Neural cell (in vitro differentiated cells): Measurements from ENCODE around the gene NMNAT3.

Source experiments
- EP300 ChIP-seq: fragments of 450-650 bp; conservative IDR thresholded peaks from 2 replicates; pipeline ENCODE4 v1.6.1; 2014; ENCODE audit warnings: antibody characterized with exemption, mild to moderate bottlenecking, moderate library complexity; ENCODE audit not compliant: poor library complexity, severe bottlenecking
- EZH2 ChIP-seq: fragments of 200-600, 300-800 bp; shearing (Covaris generic), sonication (generic); IDR thresholded peaks from 2 replicates; pipeline ENCODE4 v1.6.1; 2014; ENCODE audit warnings: antibody characterized with exemption, low read length, borderline replicate concordance, mild to moderate bottlenecking; ENCODE audit not compliant: insufficient read depth, poor library complexity, severe bottlenecking
- MXI1 ChIP-seq: fragments of 450-650 bp; conservative IDR thresholded peaks from 2 replicates; pipeline ENCODE4 v1.6.1; 2014; ENCODE audit warnings: antibody characterized with exemption, mild to moderate bottlenecking; ENCODE audit not compliant: poor library complexity, severe bottlenecking
- POLR2AphosphoS5 ChIP-seq: IDR thresholded peaks from 2 replicates; pipeline ENCODE4 v1.6.1; 2012
- RAD21 ChIP-seq: fragments of 450-650 bp; conservative IDR thresholded peaks from 2 replicates; pipeline ENCODE4 v1.6.1; 2014; ENCODE audit warnings: antibody characterized with exemption, mild to moderate bottlenecking, moderate library complexity
- SMC3 ChIP-seq: fragments of 450-650 bp; conservative IDR thresholded peaks from 2 replicates; pipeline ENCODE4 v1.6.1; 2014; ENCODE audit warnings: antibody characterized with exemption, mild to moderate bottlenecking, moderate library complexity; ENCODE audit not compliant: poor library complexity
- TF ChIP-seq, protein P1 (sequence below): fragments of 450-650 bp; IDR thresholded peaks from 2 replicates; pipeline ENCODE4 v1.5.1; 2014; ENCODE audit warnings: antibody characterized with exemption, mild to moderate bottlenecking, moderate library complexity; ENCODE audit not compliant: poor library complexity, severe bottlenecking
- TF ChIP-seq, protein P2 (sequence below): IDR thresholded peaks from 2 replicates; pipeline ENCODE4 v1.6.1; 2012; ENCODE audit warnings: borderline replicate concordance

DNA sequence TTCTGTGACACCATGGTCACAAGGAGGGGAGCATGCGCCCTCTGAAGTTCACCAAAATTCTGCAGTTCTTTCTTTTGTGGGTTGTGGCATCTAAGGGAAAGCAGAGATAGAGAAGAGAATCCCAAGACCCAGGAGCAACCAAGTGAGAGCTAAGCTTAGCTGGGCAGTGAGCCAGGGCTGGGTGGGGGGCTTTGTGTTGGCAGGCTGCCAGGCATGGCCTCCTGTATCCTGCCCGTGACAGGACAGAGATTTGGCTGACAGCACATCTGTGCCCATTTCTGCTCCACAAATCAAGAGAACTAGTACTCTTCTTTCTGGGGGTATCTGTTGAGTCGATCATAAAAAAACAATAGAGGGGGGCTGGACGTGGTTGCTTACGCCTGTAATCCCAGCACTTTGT, 66.2 kb downstream of the NMNAT3 start:
- no peak for TF ChIP-seq EZH2
- TF ChIP-seq EP300: no peak
- TF ChIP-seq, protein P1, sequence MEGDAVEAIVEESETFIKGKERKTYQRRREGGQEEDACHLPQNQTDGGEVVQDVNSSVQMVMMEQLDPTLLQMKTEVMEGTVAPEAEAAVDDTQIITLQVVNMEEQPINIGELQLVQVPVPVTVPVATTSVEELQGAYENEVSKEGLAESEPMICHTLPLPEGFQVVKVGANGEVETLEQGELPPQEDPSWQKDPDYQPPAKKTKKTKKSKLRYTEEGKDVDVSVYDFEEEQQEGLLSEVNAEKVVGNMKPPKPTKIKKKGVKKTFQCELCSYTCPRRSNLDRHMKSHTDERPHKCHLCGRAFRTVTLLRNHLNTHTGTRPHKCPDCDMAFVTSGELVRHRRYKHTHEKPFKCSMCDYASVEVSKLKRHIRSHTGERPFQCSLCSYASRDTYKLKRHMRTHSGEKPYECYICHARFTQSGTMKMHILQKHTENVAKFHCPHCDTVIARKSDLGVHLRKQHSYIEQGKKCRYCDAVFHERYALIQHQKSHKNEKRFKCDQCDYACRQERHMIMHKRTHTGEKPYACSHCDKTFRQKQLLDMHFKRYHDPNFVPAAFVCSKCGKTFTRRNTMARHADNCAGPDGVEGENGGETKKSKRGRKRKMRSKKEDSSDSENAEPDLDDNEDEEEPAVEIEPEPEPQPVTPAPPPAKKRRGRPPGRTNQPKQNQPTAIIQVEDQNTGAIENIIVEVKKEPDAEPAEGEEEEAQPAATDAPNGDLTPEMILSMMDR: no peak
- no peak for TF ChIP-seq POLR2AphosphoS5
- TF ChIP-seq MXI1: no peak
- no peak for TF ChIP-seq SMC3
- TF ChIP-seq, protein P2, sequence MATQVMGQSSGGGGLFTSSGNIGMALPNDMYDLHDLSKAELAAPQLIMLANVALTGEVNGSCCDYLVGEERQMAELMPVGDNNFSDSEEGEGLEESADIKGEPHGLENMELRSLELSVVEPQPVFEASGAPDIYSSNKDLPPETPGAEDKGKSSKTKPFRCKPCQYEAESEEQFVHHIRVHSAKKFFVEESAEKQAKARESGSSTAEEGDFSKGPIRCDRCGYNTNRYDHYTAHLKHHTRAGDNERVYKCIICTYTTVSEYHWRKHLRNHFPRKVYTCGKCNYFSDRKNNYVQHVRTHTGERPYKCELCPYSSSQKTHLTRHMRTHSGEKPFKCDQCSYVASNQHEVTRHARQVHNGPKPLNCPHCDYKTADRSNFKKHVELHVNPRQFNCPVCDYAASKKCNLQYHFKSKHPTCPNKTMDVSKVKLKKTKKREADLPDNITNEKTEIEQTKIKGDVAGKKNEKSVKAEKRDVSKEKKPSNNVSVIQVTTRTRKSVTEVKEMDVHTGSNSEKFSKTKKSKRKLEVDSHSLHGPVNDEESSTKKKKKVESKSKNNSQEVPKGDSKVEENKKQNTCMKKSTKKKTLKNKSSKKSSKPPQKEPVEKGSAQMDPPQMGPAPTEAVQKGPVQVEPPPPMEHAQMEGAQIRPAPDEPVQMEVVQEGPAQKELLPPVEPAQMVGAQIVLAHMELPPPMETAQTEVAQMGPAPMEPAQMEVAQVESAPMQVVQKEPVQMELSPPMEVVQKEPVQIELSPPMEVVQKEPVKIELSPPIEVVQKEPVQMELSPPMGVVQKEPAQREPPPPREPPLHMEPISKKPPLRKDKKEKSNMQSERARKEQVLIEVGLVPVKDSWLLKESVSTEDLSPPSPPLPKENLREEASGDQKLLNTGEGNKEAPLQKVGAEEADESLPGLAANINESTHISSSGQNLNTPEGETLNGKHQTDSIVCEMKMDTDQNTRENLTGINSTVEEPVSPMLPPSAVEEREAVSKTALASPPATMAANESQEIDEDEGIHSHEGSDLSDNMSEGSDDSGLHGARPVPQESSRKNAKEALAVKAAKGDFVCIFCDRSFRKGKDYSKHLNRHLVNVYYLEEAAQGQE: no peak
- no peak for TF ChIP-seq RAD21
